Testis (tissue), 3 donors: ENCODE measurements around the gene GSTM4. TPM values are rescaled to one million over a fixed set of nuclear protein-coding genes. Genes with fewer than 3 reads are reported as not detected.

Experiments used
- DNase-seq: peaks from one replicate; pipeline ENCODE4 v3.0.0-alpha.2; 2019
- H3K27ac ChIP-seq, 2 donors: fragments of 200-600 bp; sonication (generic); one replicate each; pipeline ENCODE4 v1.5.1; 2019
- H3K27me3 ChIP-seq: fragments of 200-600 bp; sonication (generic); one replicate; pipeline ENCODE4 v1.5.1; 2019
- H3K36me3 ChIP-seq: fragments of 200-600 bp; sonication (generic); one replicate; pipeline ENCODE4 v1.5.1; 2017; ENCODE audit warnings: low read depth; ENCODE audit errors: missing control alignments
- H3K4me1 ChIP-seq: fragments of 200-600 bp; sonication (generic); one replicate; pipeline ENCODE4 v1.5.1; 2019
- H3K4me3 ChIP-seq, 2 donors: fragments of 200-600 bp; sonication (generic); one replicate each; pipeline ENCODE4 v1.5.1; 2017 to 2019
- H3K9me3 ChIP-seq: fragments of 200-600 bp; sonication (generic); one replicate; pipeline ENCODE4 v1.5.1; 2017
- CTCF ChIP-seq, 3 experiments: fragments of 450-650 bp in 2 of 3; fragments of 200-600 bp in 1 of 3; sonication (generic) in 1 of 3; IDR thresholded peaks; one replicate each; pipeline ENCODE4 v1.5.1; 2016 to 2019; ENCODE audit warnings: antibody characterized with exemption in 3 of 3, mild to moderate bottlenecking in 2 of 3, moderate library complexity in 1 of 3
- POLR2A ChIP-seq: fragments of 450-650 bp; IDR thresholded peaks from one replicate; pipeline ENCODE4 v1.6.1; 2017; ENCODE audit warnings: antibody characterized with exemption, mild to moderate bottlenecking, moderate library complexity
- WGBS, 2 donors: methylation state at CpG; one replicate each; pipeline ENCODE4 v1.1.5; 2018; 5-methylcytosine and 5-hydroxymethylcytosine counted together
- intact Hi-C: fragments of 100-400 bp; cut with DNase I; formaldehyde crosslinking; loops from one replicate; pipeline ENCODE4 v1.15.1; 2023; ENCODE audit warnings: low total_unique reads
- polyA plus RNA-seq: library from polyadenylated mRNA; stranded (reverse); fragments of 350-450 nt; fragmentation: Illumina TruSeq; extraction: RNeasy Lipid Tissue Mini Kit (QIAGEN cat#74804); gene quantifications from one replicate; pipeline ENCODE4 v1.2.3, GENCODE V29; 2014; ENCODE audit warnings: low read depth, low replicate concordance; ENCODE audit not compliant: insufficient read depth
- total RNA-seq, 2 donors: library from RNA; depleted of rRNA; stranded (reverse); fragments of >200 nt; gene quantifications; one replicate each; pipeline ENCODE4 v1.2.3, GENCODE V29; 2016

Gene GSTM4
- total and polyA plus RNA-seq, 3 donors from 2014 or later, result 42.0 to 61.8 (median 58.6) TPM

- H3K36me3 ChIP-seq, result no peaks in the 10 kb centered on the region
- 74 to 76% methylated on average over 6 of the region's 6 CpGs for WGBS, 2 donors
- no peak overlapping the region for H3K27ac ChIP-seq
- DNase-seq, result no peak
- peaks cover 19% of the 10 kb centered on the region for H3K4me1 ChIP-seq
- H3K27me3 ChIP-seq, result no peaks in the 10 kb centered on the region
- intact Hi-C loops, result loop anchor here (5.0 to 10.0 kb wide), 3 partner anchors 93 to 345 kb away; partner anchors contain the start of genes AHCYL1 and GNAI3
- no peak overlapping the region for H3K4me3 ChIP-seq
- no peaks in the 10 kb centered on the region for H3K9me3 ChIP-seq
- TF ChIP-seq CTCF (IDR thresholded peaks at IDR 0.05), result no peak
- TF ChIP-seq POLR2A, result no peak
These were observed 16.1 kb upstream of the GSTM4 start for GRCh38 chr1:109639841-109640184.

GRCh38 chr1:109640285-109640865 is 15.5 kb upstream of the GSTM4 start:
- intact Hi-C loops, result loop anchor here (5.0 kb wide), 1 partner anchor 132 kb away; no protein-coding TSS in a partner anchor
- peaks cover 19% of the 10 kb centered on the region for H3K4me1 ChIP-seq
- 52 to 74% methylated on average over 3 to 5 of the region's 5 CpGs for WGBS, 2 donors
- no peak overlapping the region for H3K4me3 ChIP-seq
- no peaks in the 10 kb centered on the region for H3K27me3 ChIP-seq
- peak; percentile 95 for DNase-seq
- H3K36me3 ChIP-seq, result no peaks in the 10 kb centered on the region
- no peaks in the 10 kb centered on the region for H3K9me3 ChIP-seq
- H3K27ac ChIP-seq, result no peak overlapping the region
- peak; percentile 89 to 98 (median 90) for TF ChIP-seq CTCF (IDR thresholded peaks at IDR 0.05)
- TF ChIP-seq POLR2A, result no peak

- Histone ChIP-seq H3K4me3 (no peak overlapping the region), H3K4me1 (peaks cover 14% of the 10 kb centered on the region), H3K36me3 (no peaks in the 10 kb centered on the region), H3K27me3 (no peaks in the 10 kb centered on the region), H3K27ac (no peak overlapping the region), H3K9me3 (no peaks in the 10 kb centered on the region)
- 83 to 100% methylated on average over 1 to 2 of the region's 2 CpGs for WGBS, 2 donors
- DNase-seq, result peak; percentile 4
- TF ChIP-seq POLR2A (no peak), CTCF (IDR thresholded peaks at IDR 0.05) (no peak)
- intact Hi-C loops, result loop anchor here (5.0 kb wide), 1 partner anchor 131 kb away; no protein-coding TSS in a partner anchor
These were observed 14.7 kb upstream of the GSTM4 start for GRCh38 chr1:109641078-109641740.

GRCh38 chr1:109641861-109642260 is 14.0 kb upstream of the GSTM4 start:
- H3K4me1 ChIP-seq, result peaks cover 7% of the 10 kb centered on the region
- intact Hi-C loops, result loop anchor here (5.0 kb wide), 1 partner anchor 130 kb away; no protein-coding TSS in a partner anchor
- no peak overlapping the region for H3K4me3 ChIP-seq
- no peaks in the 10 kb centered on the region for H3K27me3 ChIP-seq
- DNase-seq, result peak; percentile 5
- TF ChIP-seq CTCF (IDR thresholded peaks at IDR 0.05) (no peak), POLR2A (no peak)
- no peak overlapping the region for H3K27ac ChIP-seq
- 94 to 96% methylated on average over 2 of the region's 2 CpGs for WGBS, 2 donors
- no peaks in the 10 kb centered on the region for H3K9me3 ChIP-seq
- no peaks in the 10 kb centered on the region for H3K36me3 ChIP-seq
